NCI-H526 (cell line): ENCODE data around the gene SUN5.
"Not testable (repeated sequence)": the region's sequence is repeated elsewhere in the genome, so short reads cannot be mapped to it uniquely, and the experiment has no call there.

ENCODE experiments used
- DNase-seq, 2 experiments: peaks; one replicate each; lab custom pipeline; 2025; lab: John Stamatoyannopoulos, UW

The SUN5 gene, protein sequence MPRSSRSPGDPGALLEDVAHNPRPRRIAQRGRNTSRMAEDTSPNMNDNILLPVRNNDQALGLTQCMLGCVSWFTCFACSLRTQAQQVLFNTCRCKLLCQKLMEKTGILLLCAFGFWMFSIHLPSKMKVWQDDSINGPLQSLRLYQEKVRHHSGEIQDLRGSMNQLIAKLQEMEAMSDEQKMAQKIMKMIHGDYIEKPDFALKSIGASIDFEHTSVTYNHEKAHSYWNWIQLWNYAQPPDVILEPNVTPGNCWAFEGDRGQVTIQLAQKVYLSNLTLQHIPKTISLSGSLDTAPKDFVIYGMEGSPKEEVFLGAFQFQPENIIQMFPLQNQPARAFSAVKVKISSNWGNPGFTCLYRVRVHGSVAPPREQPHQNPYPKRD

DNA sequence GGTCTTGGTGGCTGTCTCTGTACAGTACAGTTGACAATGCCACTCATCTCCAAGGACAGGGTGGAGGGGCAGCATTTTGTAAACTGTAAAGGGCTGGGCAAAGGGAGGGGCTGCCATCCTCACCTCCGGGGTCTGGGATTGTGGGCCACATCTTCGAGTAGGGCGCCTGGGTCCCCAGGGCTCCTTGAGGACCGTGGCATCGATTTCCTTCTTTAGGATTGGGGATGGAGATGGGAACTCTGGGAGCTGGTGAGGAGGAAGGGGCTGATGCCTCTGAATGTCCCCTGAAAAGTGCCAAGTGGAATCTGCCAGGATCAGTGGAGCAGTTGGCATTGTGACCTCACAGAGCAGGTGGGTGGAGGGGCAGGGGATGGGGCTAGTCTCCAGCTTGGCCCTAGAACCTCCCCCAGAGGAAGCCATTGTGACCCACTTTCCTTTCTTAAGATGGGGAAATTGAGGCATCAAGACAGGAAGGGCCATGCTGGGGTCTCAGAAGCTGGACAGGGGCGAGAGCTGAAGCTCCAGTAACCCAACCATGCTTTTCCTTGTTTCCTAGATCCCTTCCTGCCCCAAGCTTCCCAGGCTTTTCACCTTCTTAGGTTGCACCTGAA is at the start of gene SUN5:
Gene SUN5 (minus strand): TSS at position 293 of the 611 bp plus-strand sequence. CDS start 93 bp downstream, at position 200.
- DNase-seq, result no peak

GRCh38 chr20:33053291-33054106 is 49.3 kb upstream of the SUN5 start, which contains the start of gene BPIFB3:
Gene BPIFB3, plus strand, starts transcription at chr20:33053903. Its CDS starts 1,533 bp downstream, at chr20:33055436.
- DNase-seq, result no peak

DNA sequence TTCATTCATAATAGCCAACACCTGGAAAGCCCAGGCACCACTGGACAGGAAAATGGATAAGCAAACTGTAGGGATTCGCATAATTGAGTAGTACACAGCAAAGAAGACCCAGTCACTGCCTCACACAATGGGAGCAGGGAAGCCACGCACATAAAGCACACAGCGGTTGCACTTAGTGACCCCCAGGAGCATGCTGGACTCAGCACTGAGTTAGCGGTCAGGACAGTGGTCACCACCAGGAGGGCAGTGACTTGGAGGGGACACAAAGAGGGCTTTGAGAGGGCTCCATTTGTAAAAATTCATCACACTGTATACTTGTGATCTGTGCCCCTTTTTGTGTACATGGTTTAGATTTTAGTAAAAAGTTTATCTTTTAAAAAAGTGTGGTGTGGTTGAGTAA is 47.1 kb upstream of the SUN5 start:
- peak; percentile 22 to 35 for DNase-seq

- DNase-seq, result no peak
These were observed 42.2 kb upstream of the SUN5 start for GRCh38 chr20:33046412-33046811.

- not testable (repeated sequence) for DNase-seq
These were observed 41.0 kb upstream of the SUN5 start for GRCh38 chr20:33045129-33045721.

DNA sequence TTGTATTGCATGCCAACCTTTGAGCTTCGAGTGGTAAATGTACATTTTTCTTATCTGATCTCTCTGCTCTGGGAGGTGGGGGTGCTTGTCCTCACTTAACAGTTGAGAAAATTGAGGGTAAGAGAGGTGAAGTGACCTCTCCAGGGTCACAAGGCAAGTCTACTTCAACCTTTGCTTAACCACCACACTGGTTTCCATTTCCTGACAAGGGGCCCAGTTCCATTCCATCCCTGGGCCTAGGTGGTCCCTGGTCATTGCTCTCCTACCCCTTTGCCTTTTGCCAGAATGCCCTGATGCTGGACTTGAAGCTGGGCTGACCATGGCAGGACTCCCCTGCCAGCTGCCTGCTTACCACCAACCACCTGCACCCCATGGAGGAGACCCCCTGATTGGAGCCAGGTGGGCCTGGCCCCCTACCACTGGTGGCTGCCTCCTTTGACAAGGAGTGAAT is 39.5 kb upstream of the SUN5 start:
- no peak for DNase-seq

GRCh38 chr20:33042983-33043730 is 38.9 kb upstream of the SUN5 start:
- DNase-seq, result no peak

GRCh38 chr20:33042430-33042829 is 38.2 kb upstream of the SUN5 start:
- DNase-seq, result no peak

- no peak for DNase-seq
These were observed 34.0 kb upstream of the SUN5 start for GRCh38 chr20:33038243-33038642.

DNA sequence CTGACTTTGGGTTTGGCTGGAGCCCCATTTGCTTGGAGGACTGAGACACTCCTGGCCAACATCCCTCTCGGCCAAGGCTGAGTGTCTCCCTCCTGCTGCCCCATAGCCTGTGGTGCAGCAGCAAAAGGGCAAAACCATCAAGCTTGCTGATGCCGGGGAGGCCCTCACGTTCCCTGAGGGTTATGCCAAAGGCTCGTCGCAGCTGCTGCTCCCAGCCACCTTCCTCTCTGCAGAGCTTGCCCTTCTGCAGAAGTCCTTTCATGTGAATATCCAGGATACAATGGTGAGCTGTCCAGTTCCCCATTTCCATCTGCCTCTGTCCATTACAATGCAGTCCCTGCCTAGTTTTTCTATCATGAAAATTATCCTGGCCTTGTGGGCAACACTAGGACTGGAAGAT is 33.2 kb upstream of the SUN5 start:
- no peak for DNase-seq

GRCh38 chr20:33034901-33035492 is 30.8 kb upstream of the SUN5 start:
- DNase-seq, result no peak

GRCh38 chr20:33034115-33034514 is 29.9 kb upstream of the SUN5 start:
- no peak for DNase-seq

- no peak for DNase-seq
These were observed 29.1 kb upstream of the SUN5 start for GRCh38 chr20:33033381-33033780.

DNA sequence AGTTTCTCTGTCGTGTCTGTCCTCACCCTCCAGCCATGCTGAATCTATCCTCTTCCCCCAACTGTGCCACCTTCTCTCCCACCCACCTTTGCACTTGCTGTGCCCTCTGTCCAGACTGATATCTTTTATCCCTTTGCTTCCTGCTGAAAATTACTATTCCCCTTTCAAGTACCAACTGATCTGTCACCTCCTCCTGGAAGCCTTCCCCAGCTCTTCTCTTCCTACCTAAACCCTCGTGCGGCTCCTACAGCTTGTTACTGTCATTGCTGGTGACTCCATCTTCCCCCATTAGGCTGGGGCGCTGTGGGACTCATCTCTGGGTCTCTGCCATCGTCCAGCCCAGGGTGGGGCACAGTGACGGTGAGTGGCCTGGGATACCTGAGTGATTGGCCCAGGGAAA is 28.3 kb upstream of the SUN5 start:
- DNase-seq, result no peak

- DNase-seq, result no peak
These were observed 27.3 kb upstream of the SUN5 start, which contains the start of gene BPIFB6 for GRCh38 chr20:33031531-33031930. Gene BPIFB6, plus strand, starts transcription at chr20:33031648. Its CDS starts 0 bp downstream, at chr20:33031648.

GRCh38 chr20:33030569-33030968 is 26.3 kb upstream of the SUN5 start:
- DNase-seq, result no peak

DNA sequence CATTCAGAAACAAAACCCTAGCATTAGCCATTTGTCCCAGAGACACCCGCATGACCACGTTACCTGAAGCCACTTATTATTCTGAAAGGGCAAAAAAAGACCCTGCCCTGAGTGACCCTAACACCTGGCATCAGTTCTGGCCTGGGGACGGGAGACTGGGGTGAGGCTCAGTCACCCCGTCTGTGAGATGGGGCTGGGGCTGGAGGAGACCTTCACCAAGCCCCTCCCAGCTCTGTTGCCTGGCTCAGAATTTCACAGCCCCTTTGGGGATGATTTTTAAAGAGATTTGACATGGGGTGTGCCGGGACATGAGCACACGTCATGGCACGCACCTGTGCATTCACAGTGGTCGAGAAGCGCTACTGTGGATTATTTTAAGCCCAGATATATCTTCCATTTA is 25.8 kb upstream of the SUN5 start:
- no peak for DNase-seq

DNA sequence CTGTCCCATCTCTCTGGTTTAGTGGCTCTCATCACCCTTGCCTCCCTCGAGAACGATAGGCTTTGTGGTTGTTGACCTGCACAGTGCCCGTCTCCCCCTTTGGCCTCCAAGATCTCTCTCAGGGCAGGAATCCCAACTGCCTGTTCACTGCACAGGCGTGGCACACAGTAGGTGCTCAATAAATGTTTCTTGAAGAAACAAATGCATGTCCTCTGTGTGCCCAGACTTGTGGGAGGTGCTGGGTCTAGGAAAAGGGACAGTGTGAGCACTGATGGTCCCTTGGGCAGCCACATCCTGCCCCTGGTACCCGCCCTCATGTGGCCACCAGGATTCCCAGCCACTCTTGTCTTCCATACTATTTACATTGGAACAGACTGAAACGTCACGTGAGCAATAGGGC is 24.6 kb upstream of the SUN5 start:
- no peak for DNase-seq

DNA sequence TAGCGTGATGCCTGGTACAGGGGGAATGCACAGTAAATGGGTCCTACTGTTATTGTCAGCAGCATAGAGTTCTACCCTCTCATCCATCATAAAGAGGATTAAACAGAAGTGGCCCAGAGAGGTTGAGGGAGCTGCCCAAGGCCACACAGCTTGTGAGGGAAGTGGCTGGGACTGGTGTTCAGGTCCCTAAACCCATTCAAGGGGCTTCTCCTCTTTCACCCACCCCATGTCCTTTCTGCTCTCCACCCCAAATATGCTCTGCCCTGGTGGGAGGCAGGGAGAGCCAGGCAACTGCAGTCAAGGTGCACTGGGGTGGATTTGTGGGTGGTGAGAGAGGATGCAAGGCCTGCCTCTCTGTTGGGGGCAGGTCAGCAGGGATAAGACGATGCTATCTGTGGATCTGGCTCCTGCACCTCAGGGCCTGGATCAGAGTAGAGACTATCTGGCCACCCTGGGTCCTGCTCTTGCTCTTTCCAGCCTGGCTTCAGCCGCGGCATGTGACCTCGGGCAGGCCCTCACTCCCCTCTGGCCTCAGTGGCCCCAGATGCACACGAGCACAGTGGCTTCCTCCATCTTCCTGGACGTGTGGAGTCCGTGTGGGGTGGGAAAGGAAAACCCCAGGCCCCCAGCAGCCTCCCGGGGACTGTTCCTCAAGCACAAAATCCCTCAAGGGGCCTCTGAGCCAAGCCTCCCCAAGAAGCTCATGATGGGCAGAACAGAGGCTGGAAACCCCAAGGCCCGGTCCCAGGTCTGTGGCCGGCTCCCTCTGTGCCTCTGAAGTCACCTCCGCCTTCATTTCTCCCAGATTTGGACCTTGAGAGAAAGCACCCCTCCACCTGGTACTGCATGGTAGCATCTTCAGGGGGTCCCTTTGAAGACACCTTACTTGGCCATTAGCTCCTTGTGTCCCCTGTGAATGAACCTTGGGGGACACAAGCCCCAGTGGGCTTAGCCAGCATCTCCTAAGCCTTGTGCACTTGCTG is 23.8 kb upstream of the SUN5 start:
- no peak for DNase-seq
